ENCODE measurements around the gene WDR4.
"Not testable (repeated sequence)": the region's sequence is repeated elsewhere in the genome, so short reads cannot be mapped to it uniquely, and the experiment has no call there.

WDR4 gene

DNA sequence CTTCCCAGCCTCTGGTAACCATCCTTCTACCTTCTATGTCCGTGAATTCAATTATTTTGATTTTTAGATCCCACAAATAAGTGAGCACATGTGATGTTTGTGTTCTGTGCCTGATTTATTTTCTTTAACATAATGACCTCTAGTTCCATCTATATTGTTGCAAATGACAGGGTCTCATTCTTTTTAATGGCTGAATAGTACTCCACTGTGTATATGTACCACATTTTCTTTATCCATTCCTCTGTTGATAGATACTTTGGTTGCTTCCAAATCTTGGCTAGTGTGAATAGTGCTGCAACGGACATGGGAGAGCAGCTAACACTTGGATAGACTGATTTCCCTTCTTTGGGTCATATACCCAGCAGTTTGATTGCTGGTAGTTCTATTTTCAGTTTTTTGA is 51.8 kb downstream of the WDR4 start:
- peaks cover 61% of the 10 kb centered on the region for H3K27me3 ChIP-seq
- no peaks in the 10 kb centered on the region for H3K9me3 ChIP-seq
- no peak overlapping the region for H3K27ac ChIP-seq
- no peaks in the 10 kb centered on the region for H3K4me1 ChIP-seq (ENCODE audit: control insufficient read depth in 1 of 2, insufficient read depth in 1 of 2, low read depth in 1 of 2, low read length in 1 of 2)
- H3K4me3 ChIP-seq (ENCODE audit: low read depth in 1 of 2, low read length in 1 of 2) = no peak overlapping the region
- TF ChIP-seq, protein P1, sequence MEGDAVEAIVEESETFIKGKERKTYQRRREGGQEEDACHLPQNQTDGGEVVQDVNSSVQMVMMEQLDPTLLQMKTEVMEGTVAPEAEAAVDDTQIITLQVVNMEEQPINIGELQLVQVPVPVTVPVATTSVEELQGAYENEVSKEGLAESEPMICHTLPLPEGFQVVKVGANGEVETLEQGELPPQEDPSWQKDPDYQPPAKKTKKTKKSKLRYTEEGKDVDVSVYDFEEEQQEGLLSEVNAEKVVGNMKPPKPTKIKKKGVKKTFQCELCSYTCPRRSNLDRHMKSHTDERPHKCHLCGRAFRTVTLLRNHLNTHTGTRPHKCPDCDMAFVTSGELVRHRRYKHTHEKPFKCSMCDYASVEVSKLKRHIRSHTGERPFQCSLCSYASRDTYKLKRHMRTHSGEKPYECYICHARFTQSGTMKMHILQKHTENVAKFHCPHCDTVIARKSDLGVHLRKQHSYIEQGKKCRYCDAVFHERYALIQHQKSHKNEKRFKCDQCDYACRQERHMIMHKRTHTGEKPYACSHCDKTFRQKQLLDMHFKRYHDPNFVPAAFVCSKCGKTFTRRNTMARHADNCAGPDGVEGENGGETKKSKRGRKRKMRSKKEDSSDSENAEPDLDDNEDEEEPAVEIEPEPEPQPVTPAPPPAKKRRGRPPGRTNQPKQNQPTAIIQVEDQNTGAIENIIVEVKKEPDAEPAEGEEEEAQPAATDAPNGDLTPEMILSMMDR (IDR thresholded peaks at IDR 0.05) = no peak
- no peaks in the 10 kb centered on the region for H3K36me3 ChIP-seq

DNA sequence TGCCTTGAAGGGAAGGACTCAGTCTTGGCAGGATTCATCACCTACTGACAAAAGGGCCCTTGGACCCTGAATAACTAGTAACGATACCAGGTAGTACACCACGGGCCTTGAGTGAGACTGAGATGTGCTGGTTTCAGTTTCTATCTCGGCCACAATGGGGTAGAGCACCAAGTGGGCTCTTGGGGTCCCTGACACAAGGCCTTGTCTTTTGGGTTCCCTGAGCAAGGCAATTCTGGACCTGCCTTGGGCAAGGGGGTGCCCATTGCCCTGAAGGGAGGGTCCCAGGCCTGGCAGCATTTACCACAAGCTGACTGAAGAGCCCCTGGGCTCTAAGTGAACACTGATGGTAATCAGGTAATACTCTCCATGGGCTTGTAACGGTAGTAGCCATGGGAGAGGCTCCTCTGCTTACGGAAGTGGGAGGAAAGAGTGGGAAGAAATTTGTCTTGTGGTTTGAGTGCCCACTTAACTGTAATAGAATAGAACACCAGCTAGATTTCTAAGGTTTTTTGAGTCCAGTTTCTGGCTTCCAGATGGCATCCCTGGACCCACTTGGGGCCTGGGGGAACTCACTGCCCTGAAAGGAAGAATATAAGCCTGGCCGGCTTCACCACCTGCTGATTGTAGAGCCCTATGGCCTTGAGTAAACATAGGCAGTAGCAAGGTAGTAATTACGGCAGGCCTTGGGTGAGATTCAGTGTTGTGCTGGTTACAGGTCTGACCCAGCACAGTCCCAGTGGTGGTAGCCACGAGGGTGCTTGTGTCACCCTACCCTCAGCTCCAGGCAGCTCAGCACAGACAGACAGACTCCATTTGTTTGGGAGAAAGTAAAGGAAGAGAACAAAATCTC is 58.5 kb downstream of the WDR4 start:
- H3K4me3 ChIP-seq (ENCODE audit: low read depth in 1 of 2, low read length in 1 of 2) = no peak overlapping the region
- no peaks in the 10 kb centered on the region for H3K4me1 ChIP-seq (ENCODE audit: control insufficient read depth in 1 of 2, insufficient read depth in 1 of 2, low read depth in 1 of 2, low read length in 1 of 2)
- H3K27ac ChIP-seq = no peak overlapping the region
- H3K9me3 ChIP-seq = no peaks in the 10 kb centered on the region
- TF ChIP-seq, protein P1 (IDR thresholded peaks at IDR 0.05) = no peak
- H3K36me3 ChIP-seq = no peaks in the 10 kb centered on the region
- H3K27me3 ChIP-seq = no peaks in the 10 kb centered on the region

DNA sequence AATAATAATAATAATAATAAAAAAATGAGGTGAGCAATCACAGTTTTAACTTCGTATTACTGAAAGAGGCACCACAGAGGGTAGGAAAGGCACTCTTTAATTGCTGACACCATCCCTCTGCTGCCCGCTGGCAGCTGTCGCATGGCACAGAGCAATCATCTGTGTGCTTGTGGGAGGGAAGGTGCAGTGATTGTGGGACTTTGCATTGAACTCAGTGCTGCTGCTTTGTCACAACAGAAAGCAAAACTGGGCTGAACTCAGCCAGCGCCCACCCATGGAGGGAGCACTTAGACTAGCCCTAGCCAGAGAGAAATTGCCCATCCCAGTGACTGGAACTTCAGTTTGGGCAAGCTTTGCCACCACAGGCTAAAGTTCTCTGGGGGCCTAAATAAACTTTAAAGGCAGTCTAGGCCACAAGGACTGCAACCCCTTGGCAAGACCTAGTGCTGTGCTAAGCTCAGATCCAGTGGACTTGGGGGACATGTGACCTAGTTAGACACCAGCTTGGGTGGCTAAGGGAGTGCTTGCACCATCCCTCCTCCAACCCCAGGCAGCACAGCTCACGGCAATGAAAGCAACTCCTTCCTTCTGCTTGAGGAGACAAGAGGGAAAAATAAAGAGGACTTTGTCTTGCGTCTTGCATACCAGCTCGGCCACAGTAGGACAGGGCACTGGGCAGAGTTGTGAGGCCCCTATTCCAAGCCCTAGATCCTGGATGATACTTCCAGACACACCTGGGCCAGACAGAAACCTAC is 59.3 kb downstream of the WDR4 start:
- H3K36me3 ChIP-seq = no peaks in the 10 kb centered on the region
- TF ChIP-seq, protein P1 (IDR thresholded peaks at IDR 0.05) = no peak
- no peak overlapping the region for H3K4me3 ChIP-seq (ENCODE audit: low read depth in 1 of 2, low read length in 1 of 2)
- H3K27ac ChIP-seq = no peak overlapping the region
- H3K4me1 ChIP-seq (ENCODE audit: control insufficient read depth in 1 of 2, insufficient read depth in 1 of 2, low read depth in 1 of 2, low read length in 1 of 2) = no peaks in the 10 kb centered on the region
- no peaks in the 10 kb centered on the region for H3K9me3 ChIP-seq
- H3K27me3 ChIP-seq = no peaks in the 10 kb centered on the region

DNA sequence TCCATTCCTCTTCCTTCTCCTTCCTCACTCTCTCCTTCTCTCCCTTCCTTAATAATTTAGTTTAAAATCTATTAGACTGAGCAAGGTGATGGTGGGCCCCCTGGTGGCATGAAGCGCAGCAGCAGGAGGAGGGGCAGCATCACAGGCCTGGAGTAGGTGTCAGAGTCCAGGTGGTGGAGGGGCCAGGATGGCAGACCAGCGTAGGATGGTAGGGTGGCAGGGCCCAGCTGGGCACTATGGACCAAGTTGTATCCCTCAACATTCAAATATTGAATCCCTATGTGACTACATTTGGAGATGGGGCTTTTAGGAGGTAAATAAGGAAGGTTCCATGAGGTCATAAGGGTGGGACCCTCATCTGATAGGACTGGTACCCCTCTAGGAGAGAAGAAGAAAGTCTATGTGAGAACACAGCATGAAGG is 61.0 kb downstream of the WDR4 start:
- Histone ChIP-seq H3K27me3 (no peaks in the 10 kb centered on the region), H3K9me3 (no peaks in the 10 kb centered on the region), H3K36me3 (no peaks in the 10 kb centered on the region), H3K27ac (no peak overlapping the region), H3K4me3 (ENCODE audit: low read depth in 1 of 2, low read length in 1 of 2) (no peak overlapping the region), H3K4me1 (ENCODE audit: control insufficient read depth in 1 of 2, insufficient read depth in 1 of 2, low read depth in 1 of 2, low read length in 1 of 2) (no peaks in the 10 kb centered on the region)
- TF ChIP-seq, protein P1 (IDR thresholded peaks at IDR 0.05) = peak; percentile 93

DNA sequence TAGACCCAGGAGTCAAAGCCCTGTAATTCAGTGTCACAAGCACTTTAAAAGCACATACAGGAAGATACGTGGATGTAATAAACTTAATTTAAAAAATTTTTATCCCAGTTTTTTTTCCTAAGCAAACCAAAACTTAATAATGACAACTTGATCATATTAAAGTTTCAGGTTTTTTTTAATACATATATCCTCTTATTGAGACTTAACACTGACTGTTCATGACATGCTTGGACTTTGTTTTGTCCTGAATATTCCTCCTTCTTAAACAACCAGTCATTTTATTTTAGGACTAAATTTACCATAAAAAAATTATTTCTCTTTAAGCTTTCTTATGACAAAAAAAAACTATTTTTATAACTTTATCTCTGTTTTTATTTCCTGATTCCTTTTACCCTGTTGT is 64.1 kb downstream of the WDR4 start:
- peaks cover 11% of the 10 kb centered on the region in 2 experiments for H3K4me1 ChIP-seq (ENCODE audit: control insufficient read depth in 1 of 2, insufficient read depth in 1 of 2, low read depth in 1 of 2, low read length in 1 of 2)
- H3K27ac ChIP-seq = no peak overlapping the region
- no peaks in the 10 kb centered on the region for H3K9me3 ChIP-seq
- H3K27me3 ChIP-seq = no peaks in the 10 kb centered on the region
- no peaks in the 10 kb centered on the region for H3K36me3 ChIP-seq
- TF ChIP-seq, protein P1 (IDR thresholded peaks at IDR 0.05) = no peak
- no peak overlapping the region for H3K4me3 ChIP-seq (ENCODE audit: low read depth in 1 of 2, low read length in 1 of 2)

DNA sequence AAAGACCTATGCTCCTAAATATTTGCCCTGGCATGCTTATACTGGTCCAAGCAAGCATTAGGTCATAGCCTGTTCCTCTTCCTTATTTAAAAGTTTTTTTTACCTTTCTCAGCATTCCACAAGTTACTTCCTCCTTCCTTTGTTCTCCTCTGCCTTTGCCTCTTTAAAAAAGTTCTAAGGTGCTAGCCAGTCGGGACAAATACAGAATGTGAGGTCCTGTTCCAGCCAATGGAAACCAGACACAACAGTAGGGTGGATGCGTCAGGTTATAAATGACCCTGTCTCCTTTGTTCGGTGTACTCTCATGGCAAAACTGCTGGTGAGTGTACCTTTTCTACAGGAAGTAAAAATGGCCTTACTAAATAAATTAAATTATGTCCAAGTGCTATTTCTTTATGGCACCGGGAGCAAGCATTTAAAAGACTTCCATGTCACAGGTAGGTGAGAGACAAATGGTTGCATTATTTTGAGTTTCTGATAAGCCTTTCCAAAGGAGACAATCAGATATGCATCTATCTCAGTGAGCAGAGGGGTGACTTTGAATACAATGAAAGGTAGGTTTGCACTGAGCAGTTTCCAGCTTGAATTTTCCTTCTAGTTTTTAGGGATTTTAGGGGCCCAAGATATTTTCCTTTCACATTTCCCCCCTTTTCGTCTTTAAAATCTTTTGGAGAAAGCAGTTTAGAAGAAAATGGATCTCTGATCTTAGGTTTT is 66.7 kb downstream of the WDR4 start:
- H3K27me3 ChIP-seq = peaks cover 15% of the 10 kb centered on the region
- H3K36me3 ChIP-seq; H3K4me3 ChIP-seq (ENCODE audit: low read depth in 1 of 2, low read length in 1 of 2); H3K9me3 ChIP-seq: not testable (repeated sequence)
- peaks cover 11% of the 10 kb centered on the region in 2 experiments for H3K4me1 ChIP-seq (ENCODE audit: control insufficient read depth in 1 of 2, insufficient read depth in 1 of 2, low read depth in 1 of 2, low read length in 1 of 2)
- H3K27ac ChIP-seq = peak overlapping the region; percentile 49
